K562 (cell line): ENCODE results near the gene CD34. TPM values are rescaled to one million over a fixed set of nuclear protein-coding genes. Genes with fewer than 3 reads are reported as not detected.

Source experiments
- ATAC-seq: fragments of 200-7000 bp; cut with Tn5 transposase; 3 replicates; pipeline ENCODE4 v1.9.1; 2020; ENCODE audit warnings: moderate library complexity
- BruUV-seq: library from RNA; stranded (reverse); fragments of 400-500 nt; replicated peaks from 2 replicates; lab custom pipeline; 2021; lab: Mats Ljungman, UMichigan
- CTCF ChIA-PET: fragments of 300-600 bp; formaldehyde crosslinking; extraction: SDS; loops from one replicate; lab custom pipeline; 2021; ENCODE audit warnings: low intra/inter-chr PET ratio; lab: Yijun Ruan, JAX
- POLR2A ChIA-PET: fragments of 300-600, 350-650 bp; sonication (Branson Sonifier 250); formaldehyde crosslinking; extraction: SDS; loops from one replicate; lab custom pipeline; 2021; ENCODE audit warnings: antibody characterized with exemption, inconsistent platforms; lab: Yijun Ruan, JAX
- DNase-seq, 4 experiments: peaks; one replicate each; pipeline versions ENCODE4 v3.0.0 to v3.0.0-alpha.2; 2011 to 2018; ENCODE audit warnings: low spot score in 3 of 4, mixed read lengths in 3 of 4; ENCODE audit errors: extremely low read depth in 1 of 4
- FAIRE-seq: peaks from 2 replicates; lab custom pipeline; 2011; peaks lifted over from hg19 to GRCh38; lab: Jason Lieb, UNC
- H2AFZ ChIP-seq: 2 replicates; pipeline ENCODE4 v1.6.0; 2011; ENCODE audit warnings: low read depth, low read length, control low read depth, inconsistent platforms
- H3K27ac ChIP-seq: fragments of 200-600 bp; 3 replicates; pipeline ENCODE4 v1.8.0; 2011; ENCODE audit warnings: low read depth, mild to moderate bottlenecking, control low read depth, inconsistent platforms, low read length, moderate library complexity, mixed read lengths; ENCODE audit errors: extremely low read depth
- H3K27me3 ChIP-seq, 2 experiments: fragments of 300-600 bp in 1 of 2; 2 replicates in 1 of 2; 3 replicates in 1 of 2; pipeline versions ENCODE4 v1.6.0 to v1.8.0; 2011; ENCODE audit warnings: inconsistent platforms in 2 of 2, low read length in 2 of 2, mild to moderate bottlenecking in 1 of 2, mixed read lengths in 1 of 2, moderate library complexity in 1 of 2; ENCODE audit not compliant: control insufficient read depth in 2 of 2, insufficient read depth in 2 of 2
- H3K36me3 ChIP-seq: fragments of 300-600 bp; 3 replicates; pipeline ENCODE4 v1.8.0; 2011; ENCODE audit warnings: mild to moderate bottlenecking, low read length, inconsistent platforms; ENCODE audit not compliant: control insufficient read depth, insufficient read depth
- H3K4me1 ChIP-seq, 2 experiments: fragments of 200-600 bp in 1 of 2; replicated peaks in 1 of 2; 2 replicates in 1 of 2; 3 replicates in 1 of 2; pipeline versions ENCODE4 v1.5.1 to v1.8.0; 2011; ENCODE audit warnings: inconsistent platforms in 2 of 2, low read length in 2 of 2, mild to moderate bottlenecking in 1 of 2, mixed read lengths in 1 of 2, moderate library complexity in 1 of 2; ENCODE audit not compliant: control insufficient read depth in 2 of 2, insufficient read depth in 2 of 2
- H3K4me2 ChIP-seq: 2 replicates; pipeline ENCODE4 v1.6.1; 2011; ENCODE audit warnings: low read length, control low read depth, inconsistent platforms, mixed read lengths; ENCODE audit not compliant: insufficient read depth
- H3K4me3 ChIP-seq: fragments of 200-600 bp; sonication (generic), shearing (Covaris generic); 2 replicates; pipeline ENCODE4 v1.5.1; 2016; ENCODE audit warnings: control low read depth, inconsistent platforms
- H3K79me2 ChIP-seq: fragments of 200-600 bp; 3 replicates; pipeline ENCODE4 v1.8.0; 2011; ENCODE audit warnings: low read length, inconsistent platforms; ENCODE audit not compliant: control insufficient read depth, insufficient read depth
- H3K9ac ChIP-seq, 2 experiments: 2 replicates each; pipeline versions ENCODE4 v1.6.0 to v1.6.1; 2011; ENCODE audit warnings: low read depth in 2 of 2, low read length in 2 of 2, control low read depth in 1 of 2, inconsistent platforms in 1 of 2, mild to moderate bottlenecking in 1 of 2, mixed read lengths in 1 of 2; ENCODE audit not compliant: insufficient read depth in 1 of 2
- H3K9me1 ChIP-seq: one replicate; pipeline ENCODE4 v1.6.0; 2011; ENCODE audit warnings: inconsistent platforms, mild to moderate bottlenecking, low read length, moderate library complexity; ENCODE audit not compliant: control insufficient read depth, insufficient read depth
- H3K9me3 ChIP-seq: replicated peaks from 2 replicates; pipeline ENCODE4 v1.5.1; 2011; ENCODE audit warnings: low read depth, low read length, inconsistent platforms; ENCODE audit not compliant: control insufficient read depth, insufficient read depth
- H4K20me1 ChIP-seq: replicated peaks from 2 replicates; pipeline ENCODE4 v1.6.1; 2011; ENCODE audit warnings: low read length, inconsistent platforms, mixed read lengths; ENCODE audit not compliant: control insufficient read depth, insufficient read depth
- ARID4B ChIP-seq: sonication (generic); formaldehyde crosslinking; IDR thresholded peaks from 2 replicates; pipeline ENCODE4 v1.8.0; 2022; ENCODE audit warnings: mild to moderate bottlenecking, missing genetic modification reagents
- BCOR ChIP-seq: fragments of 450-650 bp; IDR thresholded peaks from 2 replicates; pipeline ENCODE4 v1.6.1; 2016
- BHLHE40 ChIP-seq: IDR thresholded peaks from 2 replicates; pipeline ENCODE4 v1.6.1; 2011; ENCODE audit warnings: low read length, improper control_type of control experiment
- COPS2 ChIP-seq: fragments of 450-650 bp; conservative IDR thresholded peaks from 2 replicates; pipeline ENCODE4 v1.6.1; 2016; ENCODE audit warnings: mild to moderate bottlenecking, moderate library complexity
- E2F5 ChIP-seq: sonication (generic); formaldehyde crosslinking; IDR thresholded peaks from 2 replicates; pipeline ENCODE4 v1.8.0; 2022; ENCODE audit warnings: mild to moderate bottlenecking, missing genetic modification reagents
- FOXJ3 ChIP-seq: sonication (generic); formaldehyde crosslinking; IDR thresholded peaks from 2 replicates; pipeline ENCODE4 v1.4.0; 2020; ENCODE audit warnings: mild to moderate bottlenecking, missing genetic modification reagents
- HDAC1 ChIP-seq, 2 experiments: fragments of 450-650 bp; IDR thresholded peaks; 2 replicates each; pipeline ENCODE4 v1.6.1; 2016 to 2017; ENCODE audit warnings: inconsistent platforms in 1 of 2, mild to moderate bottlenecking in 1 of 2, moderate library complexity in 1 of 2
- KDM5B ChIP-seq: fragments of 200-600 bp; sonication (generic); IDR thresholded peaks from 2 replicates; pipeline ENCODE4 v1.6.1; 2012; ENCODE audit warnings: low read depth, mild to moderate bottlenecking, moderate library complexity, low read length, control low read depth, inconsistent platforms; ENCODE audit not compliant: insufficient replicate concordance
- MYBL2 ChIP-seq, 2 experiments: fragments of 450-650 bp in 1 of 2; sonication (generic) in 1 of 2; formaldehyde crosslinking in 1 of 2; IDR thresholded peaks; 2 replicates each; pipeline versions ENCODE4 v1.6.1 to v1.8.1; 2017 to 2022; ENCODE audit warnings: borderline replicate concordance in 1 of 2, inconsistent platforms in 1 of 2, low read depth in 1 of 2, mild to moderate bottlenecking in 1 of 2, missing genetic modification reagents in 1 of 2, moderate library complexity in 1 of 2
- SMARCA4 ChIP-seq: fragments of 450-650 bp; IDR thresholded peaks from 2 replicates; pipeline ENCODE4 v1.6.1; 2016
- USF2 ChIP-seq: sonication (generic); formaldehyde crosslinking; IDR thresholded peaks from 2 replicates; pipeline ENCODE4 v1.5.0; 2020; ENCODE audit warnings: missing genetic modification reagents
- WGBS: fragments of 100-300 bp; shearing (Covaris generic); methylation state at CpG from one replicate; pipeline ENCODE4 v1.1.6; 2016; ENCODE audit warnings: low coverage, mixed read lengths; ENCODE audit not compliant: insufficient coverage; ENCODE audit errors: missing lambda C conversion rate; 5-methylcytosine and 5-hydroxymethylcytosine counted together
- in situ Hi-C: fragments of 300-500 bp; cut with MboI; formaldehyde crosslinking; loops from 4 replicates; pipeline ENCODE4 v1.15.0; 2018; ENCODE audit warnings: inconsistent platforms, mixed read lengths
- intact Hi-C: fragments of 100-400 bp; cut with micrococcal nuclease; formaldehyde crosslinking; loops from 2 replicates; pipeline ENCODE4 v1.14.2; 2022
- polyA plus RNA-seq, 8 experiments: library from polyadenylated mRNA; depleted of rRNA in 4 of 8; stranded (reverse) in 5 of 8; unstranded in 3 of 8; fragments of >200 nt; fragmentation: Nextera tagmentation in 2 of 8; fragmentation: Illumina TruSeq in 1 of 8; extraction: Ambion mirVana in 2 of 8; extraction: Trizol in 1 of 8; gene quantifications; 2 replicates each; pipeline versions ENCODE4 v1.2.1 to v1.2.3, GENCODE V29; 2011 to 2014; ENCODE audit warnings: inconsistent platforms in 1 of 8, missing spikeins in 1 of 8
- total RNA-seq, 7 experiments: library from RNA; depleted of rRNA in 6 of 7; stranded (reverse); fragments of >200 nt in 6 of 7; fragmentation: Illumina TruSeq in 2 of 7; extraction: Trizol in 2 of 7; gene quantifications; 2 replicates each; pipeline versions ENCODE4 v1.2.1 to v1.2.3, GENCODE V29; 2011 to 2021; ENCODE audit warnings: low replicate concordance in 1 of 7

Gene CD34
- total and polyA plus RNA-seq, 9 of the 15 experiments (the other 6 are each of a cell fraction or from before 2014, with no cell fraction given), result not detected

- 51% methylated on average over 8 of the region's 8 CpGs for WGBS
- H3K36me3 ChIP-seq, result no peaks in the 10 kb centered on the region
- no peak for DNase-seq
- no TSS peak for BruUV-seq
- H3K9me3 ChIP-seq, result no peaks in the 10 kb centered on the region
- intact Hi-C loops, result no loop called here
- in situ Hi-C loops, result no loop called here
- peaks cover 0 to 28% of the 10 kb centered on the region in 2 experiments; a peak in 4 of 5 replicates for H3K4me1 ChIP-seq
- H3K79me2 ChIP-seq, result no peaks in the 10 kb centered on the region; the same call in 2 of the 3 replicates
- no peak overlapping the region for H2AFZ ChIP-seq
- H3K4me2 ChIP-seq, result no peak overlapping the region
- H3K9ac ChIP-seq, result no peak overlapping the region
- no peak overlapping the region for H3K4me3 ChIP-seq
- FAIRE-seq, result no peak
- no peaks in the 10 kb centered on the region; the same call in 1 of the 2 replicates for H4K20me1 ChIP-seq
- TF ChIP-seq BHLHE40 (no peak), ARID4B (CRISPR knock-in tag) (no peak), FOXJ3 (CRISPR knock-in tag) (no peak), E2F5 (no peak), MYBL2 (IDR thresholded peaks at IDR 0.05; ENCODE audit: low read depth) (no peak), MYBL2 (CRISPR knock-in tag; IDR thresholded peaks at IDR 0.05; ENCODE audit: borderline replicate concordance) (no peak), USF2 (no peak), COPS2 (no peak), KDM5B (no peak), HDAC1 (IDR thresholded peaks at IDR 0.05) (no peak), SMARCA4 (no peak), BCOR (no peak)
- ChIA-PET POLR2A (interaction anchor here (0.6 to 1.3 kb wide), 6 partner anchors 9 to 73 kb away, joined by 3 to 6 read pairs (median 3); no protein-coding TSS in a partner anchor), CTCF (no interaction called here)
- H3K27me3 ChIP-seq, result no peaks in the 10 kb centered on the region
- H3K9me1 ChIP-seq, result no peaks in the 10 kb centered on the region
- no peak for ATAC-seq
- no peak overlapping the region for H3K27ac ChIP-seq
Measured at GRCh38 chr1:207849646-207850045, 61.3 kb downstream of the CD34 start.
